Amygdala (tissue), 56 donors: ENCODE measurements around the gene MYL12A.
A peak's percentile ranks its signal among the peaks of the same experiment; 100 is the strongest.

Experiments used
- DNase-seq, 56 donors: peaks; one replicate each; lab custom pipeline; 2025; lab: John Stamatoyannopoulos, UW

Gene MYL12A

DNA sequence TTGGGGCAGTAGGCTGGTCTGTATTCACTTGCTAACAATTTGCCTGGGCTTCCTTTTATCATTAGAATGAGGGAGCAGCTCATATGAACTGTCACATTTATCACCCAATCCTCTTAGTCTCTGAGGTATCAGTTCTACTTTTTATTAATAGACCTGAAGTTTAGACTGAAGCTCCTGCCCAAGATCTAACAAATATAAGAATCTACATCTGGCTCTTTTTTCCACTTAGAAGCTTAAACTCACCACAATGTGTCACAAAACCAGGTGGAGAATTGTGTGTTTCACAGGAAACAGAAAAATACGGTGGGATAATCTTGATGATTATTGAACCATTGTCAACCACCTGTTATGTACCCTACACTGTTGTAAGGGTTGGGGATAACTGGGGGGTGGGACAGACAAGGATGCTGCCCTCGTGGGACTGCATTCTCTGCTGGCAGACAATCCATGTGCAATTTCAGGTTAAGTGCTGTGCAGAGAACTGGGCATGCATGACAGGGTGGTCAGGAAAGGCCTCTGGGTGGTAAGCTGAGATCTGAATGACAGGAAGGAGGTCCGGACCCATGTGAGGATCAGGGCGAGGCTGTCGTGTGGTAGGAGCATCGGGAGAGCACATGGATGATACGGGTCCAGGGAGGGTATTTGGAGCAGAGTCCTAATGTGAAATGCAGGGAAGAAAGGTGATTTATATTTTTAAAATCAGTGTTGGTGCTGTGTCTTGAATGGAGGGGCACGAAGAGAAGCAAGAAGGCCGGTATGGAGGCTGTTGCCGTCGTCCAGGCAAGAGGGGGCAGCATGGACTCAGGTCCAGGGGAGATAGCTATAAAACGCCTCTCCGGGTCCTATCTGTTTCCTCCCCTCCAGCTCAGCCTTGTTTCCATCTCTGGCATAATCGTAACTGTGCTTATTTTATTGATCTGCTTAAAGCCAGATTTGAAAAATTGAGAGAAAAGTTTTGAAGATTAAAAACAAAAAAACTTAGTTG, 31.9 kb downstream of the MYL12A start:
- no peak for DNase-seq

DNA sequence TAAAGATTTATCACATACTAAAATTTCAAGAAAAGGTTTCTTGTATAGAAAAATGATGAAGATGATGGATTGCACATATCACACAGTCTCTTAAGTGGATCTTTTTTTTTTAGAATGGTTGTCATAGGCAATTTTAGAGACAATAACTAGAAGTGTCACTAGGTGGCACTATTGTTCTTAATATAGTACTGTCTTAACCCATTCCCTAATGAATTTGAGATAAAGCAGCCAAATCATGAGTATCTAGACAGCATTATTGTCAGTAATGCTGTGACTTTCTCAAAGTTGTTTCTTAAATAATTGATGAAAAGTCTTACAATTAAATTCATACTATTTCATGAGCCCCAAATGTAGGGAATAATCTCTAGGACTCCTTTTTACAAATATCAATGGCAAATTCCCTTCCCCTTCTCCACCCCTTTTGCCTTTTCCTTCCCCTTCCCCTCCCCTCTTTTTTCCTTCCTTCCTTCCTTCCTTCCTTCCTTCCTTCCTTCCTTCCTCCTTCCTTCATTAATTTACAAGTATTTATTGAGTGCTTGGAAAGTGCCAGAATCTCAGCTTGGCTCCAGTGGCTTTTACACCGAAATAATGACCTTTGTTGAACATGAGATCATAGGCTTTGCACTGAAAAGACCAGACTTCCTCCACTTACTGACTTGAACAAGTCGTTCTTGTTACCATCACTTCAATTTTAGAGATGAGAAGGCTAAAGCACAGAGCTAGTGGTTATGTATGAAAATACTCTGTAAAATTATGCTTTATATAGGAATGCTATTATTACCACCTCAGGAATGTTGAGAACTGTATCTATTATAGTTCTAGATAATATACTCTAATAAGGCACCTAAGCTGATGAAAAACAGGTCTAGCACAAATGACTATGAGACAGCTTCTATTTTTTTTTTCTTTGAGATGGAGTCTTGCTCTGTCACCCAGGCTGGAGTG, 34.1 kb downstream of the MYL12A start:
- peak in 3 of 56 donors; percentile 12 to 89 (median 23) for DNase-seq

DNA sequence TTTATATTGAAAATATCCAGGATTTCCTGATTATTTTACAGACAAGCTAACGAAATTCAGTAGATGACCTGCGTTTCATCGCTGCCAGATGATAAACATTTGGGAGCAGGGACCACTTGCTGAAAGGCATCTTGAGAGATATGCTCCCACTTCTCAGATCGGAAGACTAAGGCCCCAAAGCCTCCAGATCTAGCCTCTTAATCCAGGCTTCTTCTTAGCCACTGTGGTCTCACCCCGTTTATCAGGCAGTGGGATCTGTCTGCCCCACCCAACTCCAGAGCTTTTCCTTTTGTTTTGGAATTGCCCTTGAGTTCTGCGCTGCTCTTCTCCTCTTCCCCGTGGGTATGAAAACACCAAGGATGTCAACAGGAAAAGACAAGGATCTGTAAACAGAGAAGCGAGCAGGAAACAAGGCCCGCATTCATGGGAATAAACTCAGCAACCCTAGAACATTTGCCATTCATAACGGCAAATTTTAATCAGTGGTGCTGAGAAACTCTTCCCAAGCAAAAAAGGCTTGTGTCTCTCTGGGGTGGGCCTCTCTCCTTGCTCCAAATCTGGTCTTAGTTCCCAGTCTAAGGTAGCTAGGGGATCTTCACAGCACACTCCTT, 35.8 kb downstream of the MYL12A start:
- DNase-seq: peak in 6 of 56 donors; percentile 20 to 50 (median 26)

DNA sequence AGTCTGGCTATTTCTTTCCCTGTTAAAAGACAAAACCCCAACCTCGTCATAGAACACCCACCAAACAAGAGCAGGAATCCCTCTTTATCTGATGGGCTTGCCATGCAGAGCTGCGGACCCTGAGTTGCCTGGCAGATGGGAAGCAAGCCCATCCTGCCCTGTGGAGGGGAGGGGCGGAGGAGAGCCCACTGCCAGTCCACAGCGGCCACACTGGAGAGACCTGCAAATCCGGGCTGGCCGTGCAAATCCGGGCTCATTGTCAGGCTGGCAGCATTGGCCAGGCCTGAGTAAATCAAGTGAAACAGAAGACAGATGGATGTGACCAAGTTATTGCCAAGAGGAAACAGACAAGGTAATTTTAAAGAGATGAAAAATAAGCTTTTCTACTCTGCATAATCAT, 36.3 kb downstream of the MYL12A start:
- peak in 30 of 56 donors; percentile 6 to 65 (median 26) for DNase-seq

DNA sequence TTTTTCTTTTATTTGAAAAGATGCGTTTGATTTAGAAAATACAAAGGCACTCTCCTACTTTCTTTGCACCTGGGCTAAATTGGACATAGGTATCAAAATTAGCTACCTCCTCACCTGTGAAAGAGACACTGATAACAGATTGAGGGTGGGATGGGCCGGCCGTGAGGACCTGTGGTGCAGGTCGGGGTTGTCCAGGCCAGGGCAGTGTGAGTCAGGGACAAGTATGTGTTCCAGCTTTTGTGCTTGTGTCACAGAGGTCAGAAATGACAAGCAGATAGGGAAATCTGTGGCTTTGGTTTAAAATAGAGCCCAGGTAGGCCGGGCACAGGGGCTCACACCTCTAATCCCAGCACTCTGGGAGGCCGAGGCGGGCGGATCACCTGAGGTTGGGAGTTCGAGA, 36.9 kb downstream of the MYL12A start:
- no peak for DNase-seq

DNA sequence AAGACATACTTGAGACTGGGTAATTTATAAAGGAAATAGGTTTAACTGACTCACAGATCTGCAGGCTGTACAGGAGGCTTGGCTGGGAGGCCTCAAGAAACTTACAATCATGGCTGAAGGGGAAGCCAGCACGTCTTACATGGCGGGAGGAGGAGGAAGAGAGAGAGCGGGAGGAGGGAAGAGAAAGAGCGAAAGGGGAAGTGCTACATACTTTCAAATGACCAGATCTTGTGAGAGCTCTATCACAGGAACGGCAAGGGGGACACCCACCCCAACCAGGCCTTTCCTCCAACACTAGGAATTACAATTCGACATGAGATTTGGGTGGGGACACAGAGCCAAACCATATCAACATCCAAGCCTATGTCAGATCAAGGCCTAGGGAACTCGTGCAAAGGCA, 38.6 kb downstream of the MYL12A start:
- no peak for DNase-seq

DNA sequence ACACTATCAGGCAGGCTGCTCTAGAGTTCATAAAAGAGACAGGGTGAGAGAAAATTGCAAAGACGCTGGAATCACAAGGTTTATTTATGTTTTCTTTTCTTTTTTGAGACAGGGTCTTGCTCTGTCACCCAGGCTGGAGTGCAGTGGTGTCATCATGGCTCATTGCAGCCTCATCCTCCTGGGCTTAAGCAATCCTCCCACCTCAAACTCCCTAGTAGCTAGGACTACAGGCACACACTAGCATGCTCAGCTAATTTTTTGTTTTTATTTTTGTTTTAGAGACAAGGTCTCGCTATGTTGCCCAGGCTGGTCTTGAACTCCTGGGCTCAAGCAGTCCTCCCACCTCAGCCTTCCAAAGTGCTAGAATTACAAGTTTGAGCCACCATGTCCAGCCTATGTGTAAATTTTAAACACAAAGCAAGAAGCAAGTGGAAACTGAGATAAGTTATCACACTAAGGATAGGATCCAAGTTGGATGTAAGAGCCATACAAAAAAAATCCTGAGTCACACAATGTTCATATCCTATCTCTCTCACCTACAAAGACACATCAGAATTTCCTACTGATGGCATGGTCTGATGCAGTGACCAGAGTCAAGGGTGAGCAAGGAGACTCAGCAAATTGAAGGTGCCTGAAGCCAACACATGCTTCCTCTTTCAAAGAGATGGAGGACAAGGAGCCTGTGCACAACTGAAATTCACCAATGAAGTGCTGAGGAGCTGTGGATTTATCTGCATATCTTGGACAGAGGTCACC, 45.8 kb downstream of the MYL12A start:
- DNase-seq: no peak

DNA sequence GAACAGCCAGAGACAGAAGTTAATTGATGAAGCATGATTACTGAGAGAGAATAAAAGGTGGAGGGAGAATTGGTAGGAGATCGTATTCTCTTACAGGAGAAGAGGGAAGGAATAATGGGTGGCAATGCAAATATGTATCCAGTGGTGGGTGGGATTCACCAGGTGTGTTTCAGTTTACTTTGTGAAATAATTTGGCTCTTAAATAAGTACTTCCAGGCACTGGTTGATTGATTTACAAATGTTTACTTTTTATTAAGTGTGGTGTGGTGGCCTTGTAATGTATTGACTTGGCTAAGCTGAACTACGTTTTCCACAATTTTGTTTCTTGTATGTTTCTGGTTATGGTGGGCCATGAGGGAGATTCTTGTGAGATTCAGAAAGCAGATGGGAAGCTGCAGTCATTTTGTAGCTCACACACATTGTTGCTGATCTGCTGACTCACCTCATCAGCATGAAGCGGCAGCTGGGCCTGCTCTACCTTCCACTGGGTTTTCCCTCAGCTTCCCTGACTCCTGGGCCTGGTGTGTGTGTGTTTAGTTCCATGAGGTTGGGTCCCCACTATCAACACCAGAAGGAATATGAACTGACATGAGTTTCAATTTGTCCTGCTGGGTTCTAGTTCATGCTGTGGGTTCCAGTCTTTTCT, 47.0 kb downstream of the MYL12A start:
- DNase-seq: no peak

DNA sequence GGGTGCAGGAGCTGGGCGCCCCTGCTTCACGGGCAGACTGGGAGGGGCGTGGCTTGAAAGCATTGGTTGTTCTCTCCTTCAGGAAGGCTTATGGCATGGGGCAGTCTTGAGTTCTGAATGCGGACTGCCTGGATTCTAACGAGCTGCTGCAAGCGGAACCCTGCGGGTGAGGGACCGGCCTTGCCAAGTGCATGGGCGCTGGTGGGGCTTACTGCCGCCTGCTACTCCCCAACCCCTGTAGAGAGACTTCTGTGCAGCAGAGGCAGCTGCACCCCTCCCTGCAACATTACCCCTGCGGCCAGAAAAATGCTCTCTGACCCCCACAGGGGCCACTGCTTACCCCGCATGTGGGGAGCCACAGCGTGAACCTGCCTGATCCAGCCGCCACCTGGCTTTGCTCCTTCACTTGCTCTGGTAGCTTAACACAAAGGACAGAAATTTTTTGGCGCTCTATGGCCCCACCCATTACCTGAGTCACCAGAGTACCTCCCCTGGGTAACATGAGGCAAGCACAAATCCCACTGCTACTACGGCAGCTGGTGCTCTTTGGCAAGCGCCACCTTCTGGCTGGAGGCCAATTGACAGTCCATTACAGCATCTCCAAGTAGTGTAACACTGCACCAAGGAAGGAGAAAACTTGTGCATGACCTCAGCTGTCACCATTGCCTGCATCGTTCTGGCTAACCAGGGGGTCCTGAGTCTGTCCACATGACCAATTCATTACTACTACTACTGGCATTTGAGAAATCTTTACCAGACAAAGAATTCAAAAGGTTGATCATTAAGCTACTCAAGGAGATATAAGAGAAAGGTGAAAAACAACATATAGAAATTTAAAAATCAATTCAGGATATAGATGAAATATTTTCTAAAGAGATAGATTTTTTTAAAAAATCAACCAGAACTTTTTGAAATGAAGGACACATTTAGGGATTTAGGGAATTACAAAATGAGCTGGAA, 49.7 kb downstream of the MYL12A start:
- DNase-seq: peak in 55 of 56 donors; percentile 6 to 87 (median 57)

DNA sequence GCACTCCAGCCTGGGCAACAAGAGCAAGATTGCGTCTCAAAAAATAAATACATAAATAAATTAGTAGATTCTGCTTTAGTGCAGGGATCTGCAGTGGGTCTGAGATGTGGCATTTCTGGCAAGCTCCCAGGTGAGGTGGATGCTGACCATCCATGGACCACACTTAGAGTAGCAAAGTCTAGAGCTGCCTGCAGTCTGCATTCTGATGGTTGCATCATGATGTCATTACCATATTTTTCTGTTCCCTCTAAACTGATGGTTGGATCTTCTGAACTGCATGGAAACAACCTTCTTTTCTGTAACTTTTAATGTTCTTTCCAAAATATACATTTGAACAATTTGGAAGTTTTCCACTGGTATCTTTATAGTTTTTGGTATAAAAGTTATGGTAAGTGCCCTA, 57.2 kb downstream of the MYL12A start:
- no peak for DNase-seq

DNA sequence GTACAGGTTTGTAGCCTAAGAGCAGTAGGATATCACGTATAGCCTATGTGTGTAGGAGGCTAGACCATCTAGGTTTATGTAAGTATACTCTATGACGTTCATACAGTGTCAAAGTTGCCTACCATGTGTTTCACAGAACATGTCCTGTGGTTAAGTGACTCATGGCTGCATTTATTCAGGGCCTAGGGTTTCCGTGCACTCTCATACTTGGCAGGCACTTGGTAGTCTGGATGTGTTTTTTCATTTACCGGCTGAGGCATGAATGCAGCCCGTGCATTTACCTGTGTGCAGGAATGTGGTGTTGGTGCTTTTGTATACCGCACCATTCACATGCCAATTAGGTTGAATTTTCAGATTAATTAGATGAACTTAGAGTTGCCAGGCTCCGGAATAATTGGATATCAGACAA, 57.8 kb downstream of the MYL12A start:
- DNase-seq: no peak
